Stimulated activated CD4-positive, alpha-beta T cell treated with anti-CD3 and anti-CD28 coated beads, Interleukin-1b, Interleukin-23, amount 100 ng/mL, for 48 hours (primary cell): ENCODE results near the gene PRKD1.

ENCODE experiments used
- DNase-seq: peaks from one replicate; pipeline ENCODE4 v3.0.0-alpha.2; 2020

The PRKD1 gene

GRCh38 chr14:29832042-29832441, 95.6 kb downstream of the PRKD1 start:
- no peak for DNase-seq

DNA sequence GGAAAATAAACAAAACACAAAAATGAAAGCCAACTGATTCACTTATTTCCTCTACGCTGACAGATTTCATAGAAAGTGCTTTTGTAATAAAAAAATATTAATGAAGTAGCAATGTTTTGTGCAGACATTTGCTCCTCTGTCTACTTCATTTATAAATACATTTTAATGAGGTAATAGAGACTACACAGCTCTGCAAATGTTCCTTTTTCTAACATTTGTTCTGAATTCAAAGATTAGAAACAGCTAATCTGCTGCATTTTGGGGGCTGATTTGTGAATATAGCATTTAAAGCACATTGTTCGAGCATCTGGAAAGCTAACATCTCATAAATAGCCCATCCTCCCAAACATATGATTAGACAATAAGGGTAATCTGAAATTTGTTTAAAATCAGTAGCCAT, 97.8 kb downstream of the PRKD1 start:
- DNase-seq, result no peak

DNA sequence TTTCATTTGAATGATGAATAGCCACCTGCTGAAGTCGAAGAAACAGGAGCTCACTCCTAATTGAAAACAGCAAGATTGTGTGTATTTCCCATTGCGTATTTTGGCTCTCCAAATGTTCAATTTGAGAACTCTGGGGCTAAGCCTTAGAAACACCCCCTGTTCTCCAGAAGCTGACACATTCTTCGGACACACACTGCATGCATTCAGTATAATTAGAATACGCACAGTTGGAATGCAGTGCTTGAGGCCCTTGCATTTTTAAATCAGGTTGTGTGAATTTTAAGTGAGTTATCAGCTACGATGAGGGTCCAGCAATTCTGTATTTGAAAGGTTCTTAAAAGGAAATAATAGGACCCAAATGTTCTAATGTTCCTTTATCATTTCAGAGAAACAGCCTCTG, 103.8 kb downstream of the PRKD1 start:
- DNase-seq, result no peak

DNA sequence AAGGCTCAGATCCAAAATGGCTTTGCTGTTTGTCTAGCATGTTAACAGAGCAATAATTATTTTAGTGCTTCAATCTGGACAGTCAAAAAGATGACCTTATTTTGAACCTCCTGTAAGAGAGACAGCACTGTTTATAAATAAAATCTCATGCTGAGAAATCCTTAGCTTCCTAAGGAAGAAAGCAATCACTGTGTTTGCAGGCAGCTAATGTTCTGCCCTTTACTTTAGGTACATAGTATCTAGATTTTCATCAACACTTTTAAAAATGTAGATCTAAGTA, 105.3 kb downstream of the PRKD1 start:
- no peak for DNase-seq

DNA sequence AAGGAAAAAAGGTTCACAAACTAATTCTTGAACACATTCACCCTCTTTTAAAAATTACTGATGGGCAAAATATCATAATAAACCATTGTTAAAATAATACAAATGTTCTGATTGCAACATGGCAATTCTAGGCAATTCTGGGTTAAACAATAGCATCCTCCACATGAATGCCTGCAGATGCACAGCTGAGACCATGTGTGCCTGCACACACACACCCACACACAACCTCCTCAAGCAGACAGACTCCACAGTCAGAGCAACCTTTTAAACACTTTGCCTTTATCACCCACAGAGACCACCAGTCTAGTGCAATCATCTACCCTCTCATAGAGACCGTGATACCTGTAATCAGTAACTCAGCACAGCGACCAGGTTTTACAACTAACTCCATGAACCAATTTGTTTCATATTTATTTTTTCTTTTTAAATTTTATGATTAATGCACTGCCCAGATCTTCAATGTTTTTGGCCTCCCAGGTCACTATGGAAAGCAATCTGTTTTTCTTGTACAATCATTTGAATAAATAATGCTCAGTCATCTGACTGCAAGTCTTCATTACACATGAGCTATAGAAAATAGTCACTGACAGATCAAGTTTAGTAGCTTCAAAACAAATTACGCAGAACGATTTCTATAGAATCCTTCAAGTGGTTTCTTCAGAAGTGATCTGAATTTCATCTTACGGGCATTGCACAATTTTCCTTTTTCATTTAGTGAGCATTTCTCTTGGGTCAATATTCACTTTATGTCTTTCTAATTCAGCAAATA, 105.8 kb downstream of the PRKD1 start:
- DNase-seq, result no peak

GRCh38 chr14:29821242-29821641, 106.4 kb downstream of the PRKD1 start:
- DNase-seq, result no peak

- no peak for DNase-seq
Observed at GRCh38 chr14:29820785-29821184, 106.9 kb downstream of the PRKD1 start.

GRCh38 chr14:29817767-29818405, 109.8 kb downstream of the PRKD1 start:
- no peak for DNase-seq

- DNase-seq, result no peak
Observed at GRCh38 chr14:29815016-29815674, 112.5 kb downstream of the PRKD1 start.

DNA sequence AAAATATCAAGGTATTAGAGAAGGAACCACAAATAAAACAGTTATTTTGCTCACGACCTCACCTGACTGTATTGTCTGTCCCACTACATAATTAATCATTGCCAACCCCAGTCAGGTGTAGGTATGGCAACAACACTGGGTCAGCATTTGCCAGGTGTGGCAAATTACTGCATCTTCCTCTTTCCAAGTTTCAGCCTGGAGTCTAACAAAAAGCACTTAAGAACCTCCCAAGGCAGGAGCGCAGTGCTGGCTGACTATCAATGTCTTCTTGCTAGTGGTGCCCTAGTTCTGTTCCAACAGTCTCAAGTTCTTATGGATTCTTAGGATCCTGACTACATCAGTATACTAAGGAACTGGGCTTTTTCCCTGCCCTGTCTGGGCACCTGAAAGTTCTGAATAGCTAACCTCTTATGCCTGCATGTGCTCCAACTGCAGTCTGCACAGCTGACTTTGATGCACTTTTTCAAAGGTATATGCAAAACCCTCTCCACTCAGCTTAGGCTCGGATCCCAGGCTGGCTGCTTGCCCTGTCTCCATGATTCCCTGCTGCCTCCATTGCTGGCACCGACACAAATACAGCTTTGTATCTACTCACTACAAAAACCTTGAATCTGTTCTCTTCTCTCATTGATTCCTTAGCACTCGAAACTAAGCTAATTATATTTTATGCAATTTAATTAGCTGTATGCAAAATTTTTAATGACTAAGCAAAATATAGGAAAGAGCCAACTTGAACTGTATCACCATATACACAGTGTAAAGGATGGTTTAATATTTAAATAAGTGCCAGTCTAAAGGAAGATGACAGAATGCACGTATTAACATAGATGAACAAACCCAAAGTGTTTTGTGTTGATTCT, 113.3 kb downstream of the PRKD1 start:
- no peak for DNase-seq

DNA sequence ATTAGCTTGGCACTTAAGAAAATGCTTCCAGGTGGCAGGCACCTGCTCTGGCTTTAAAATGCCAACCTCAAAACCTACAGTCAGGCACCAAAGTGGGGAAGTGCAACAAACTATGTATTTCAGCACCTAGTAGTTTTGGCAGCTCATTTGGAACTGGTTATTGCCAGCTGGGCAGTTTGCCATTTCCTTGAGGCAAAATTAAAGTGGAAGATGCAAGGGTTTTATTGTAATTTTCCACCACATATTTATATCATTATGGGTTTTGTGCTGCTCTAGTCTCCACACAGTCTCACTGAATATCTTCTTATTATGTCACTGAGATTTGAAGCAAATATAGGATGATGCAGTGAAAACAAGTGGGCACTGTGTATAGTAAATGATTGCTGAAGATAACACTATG, 117.0 kb downstream of the PRKD1 start:
- no peak for DNase-seq

DNA sequence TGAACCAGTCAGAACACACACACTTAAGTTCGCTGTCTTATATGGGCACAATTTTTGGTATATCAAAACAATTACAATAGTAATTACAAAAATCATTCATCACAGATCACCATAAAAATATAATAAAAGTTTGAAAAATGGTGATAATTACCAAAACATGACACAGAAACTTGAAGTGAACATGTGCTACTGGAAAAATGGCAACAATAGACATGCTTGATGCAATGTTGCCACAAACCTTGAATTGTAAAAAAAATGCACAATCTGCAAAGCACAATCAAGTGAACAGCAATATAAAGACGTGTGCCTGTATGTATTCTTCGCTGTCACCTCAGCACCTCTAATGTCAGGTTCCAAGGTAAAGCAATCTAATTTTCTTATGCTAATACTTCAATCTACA, 117.6 kb downstream of the PRKD1 start:
- no peak for DNase-seq

DNA sequence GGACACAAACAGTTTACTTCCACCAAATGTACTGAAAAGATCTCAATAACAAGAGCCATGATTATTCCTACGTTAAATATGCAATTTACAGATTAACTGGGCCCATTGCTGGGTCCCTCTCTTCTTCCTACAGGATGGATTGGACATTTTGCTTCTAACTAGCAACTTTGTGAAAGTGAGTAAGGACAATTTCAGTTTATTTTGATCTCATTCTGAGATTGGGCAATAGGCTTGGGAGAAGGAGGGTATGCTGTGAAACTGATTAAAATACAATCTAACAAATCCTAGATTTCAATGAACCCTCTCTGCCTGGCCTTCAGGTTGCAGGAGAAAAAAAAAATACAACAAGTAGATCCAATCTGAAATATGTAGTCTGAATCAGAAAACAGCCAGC, 121.5 kb downstream of the PRKD1 start:
- no peak for DNase-seq

GRCh38 chr14:29805415-29806123, 122.1 kb downstream of the PRKD1 start:
- no peak for DNase-seq

DNA sequence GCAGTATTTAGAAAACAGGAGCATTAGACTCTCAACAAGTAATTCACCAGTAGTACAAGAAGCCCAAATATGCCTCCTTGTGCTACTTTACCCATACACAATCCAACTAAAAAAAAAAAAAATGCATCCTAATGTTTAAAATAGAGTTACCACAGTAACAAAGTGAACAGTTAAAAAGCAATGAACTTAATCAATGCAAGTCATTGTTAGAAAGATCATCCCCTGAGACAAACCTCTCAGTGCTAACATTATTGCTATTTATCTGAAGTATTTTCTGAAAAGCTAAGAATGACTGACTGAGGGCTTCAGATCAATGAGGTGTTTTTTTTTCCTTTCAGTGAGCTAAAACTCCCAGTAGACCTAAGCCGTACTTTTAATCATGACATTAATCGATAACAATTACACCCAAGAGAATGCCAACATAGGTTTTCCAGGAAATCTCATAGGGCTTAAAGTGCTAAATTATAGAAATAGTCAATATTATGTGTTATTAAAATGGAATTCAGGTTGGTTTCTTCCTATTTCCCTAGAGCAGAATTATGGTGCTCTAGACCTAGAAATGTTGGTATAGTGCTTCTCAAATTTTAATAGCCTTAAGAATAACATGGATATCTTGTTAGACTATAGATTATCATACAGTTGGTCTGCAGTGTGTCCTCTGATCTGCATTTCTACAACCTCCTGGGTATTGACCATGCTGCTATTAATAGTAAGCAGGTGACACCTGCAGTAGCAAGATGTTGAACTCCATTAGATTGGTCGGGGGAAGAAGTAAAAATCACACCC, 123.0 kb downstream of the PRKD1 start:
- DNase-seq, result no peak

DNA sequence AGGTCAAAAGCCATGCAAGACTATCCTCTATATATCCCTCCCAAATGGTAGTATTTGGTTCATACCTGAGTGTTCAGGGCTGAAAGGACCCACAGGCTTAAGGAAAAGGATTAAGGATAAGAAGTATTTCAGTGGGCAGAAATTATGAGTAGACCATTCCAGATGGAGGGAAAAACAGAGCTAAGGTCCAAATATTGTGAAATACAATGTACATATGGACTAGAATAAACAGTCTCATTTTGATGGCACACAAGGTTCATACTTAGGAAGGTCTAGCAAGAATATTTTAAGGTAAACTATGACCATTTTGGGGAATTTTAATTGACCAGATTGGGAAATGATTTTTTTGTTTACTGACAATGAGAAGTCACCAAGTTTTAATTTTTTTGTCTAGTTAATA, 124.6 kb downstream of the PRKD1 start:
- no peak for DNase-seq

GRCh38 chr14:29802211-29802610, 125.4 kb downstream of the PRKD1 start:
- no peak for DNase-seq

- no peak for DNase-seq
Observed at GRCh38 chr14:29800961-29801360, 126.7 kb downstream of the PRKD1 start.

DNA sequence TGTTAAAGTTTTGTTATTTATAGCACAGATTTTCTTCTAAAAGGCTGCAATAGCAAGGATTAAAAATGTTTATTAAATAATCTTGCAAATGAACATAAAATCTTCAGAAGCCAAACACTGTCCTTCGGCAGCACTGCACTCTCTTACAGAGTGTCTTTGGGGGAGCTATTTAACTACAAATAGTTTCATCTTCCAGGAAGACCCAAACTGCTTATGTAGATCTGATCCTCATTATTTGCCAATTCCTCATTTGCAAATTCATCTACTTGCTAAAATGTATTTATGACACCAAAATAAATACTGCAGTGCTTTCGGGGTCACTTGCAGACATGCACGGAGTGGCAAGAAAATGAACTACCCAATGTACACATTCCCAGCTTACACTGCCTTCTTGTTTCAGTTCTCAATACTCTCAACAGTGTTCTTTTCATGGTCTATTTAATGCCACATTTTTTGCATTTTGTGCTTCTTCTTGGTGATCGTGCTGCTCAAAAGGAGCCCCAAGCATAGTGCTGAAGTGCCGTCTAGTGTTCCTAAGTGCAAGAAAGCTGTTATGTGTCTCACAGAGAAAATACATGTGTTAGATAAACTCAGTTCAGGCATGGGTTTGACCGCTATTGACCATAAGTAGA, 128.1 kb downstream of the PRKD1 start:
- no peak for DNase-seq

GRCh38 chr14:29798811-29799210, 128.8 kb downstream of the PRKD1 start:
- DNase-seq, result no peak

DNA sequence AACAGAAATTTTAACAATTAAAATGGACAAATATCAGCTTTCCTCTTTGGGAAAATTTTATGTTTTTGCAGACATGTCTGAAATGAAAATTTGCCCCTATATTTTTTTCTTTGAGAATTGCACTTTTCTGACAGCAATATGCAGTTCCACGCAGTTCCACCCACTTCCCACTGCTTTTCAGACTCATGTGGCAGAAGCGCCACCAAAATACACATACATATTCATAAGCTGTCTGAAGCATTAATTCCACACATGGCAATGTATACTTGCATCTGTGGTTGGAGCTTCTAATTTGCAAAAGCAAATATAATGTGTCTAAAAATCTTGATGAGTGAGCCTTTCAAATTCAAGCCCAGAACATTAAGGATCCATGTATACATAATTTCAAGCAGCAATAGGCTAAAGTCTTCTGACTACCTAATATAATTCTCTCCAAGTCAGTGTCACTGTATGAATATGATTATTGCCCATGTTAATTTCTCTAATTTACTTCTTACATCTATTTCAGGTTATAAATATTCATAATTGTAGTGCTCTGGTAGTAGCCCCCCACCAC, 129.5 kb downstream of the PRKD1 start:
- DNase-seq, result no peak
